GM19372 (cell line): Measurements from ENCODE around the gene RPH3AL.
"Not testable (repeated sequence)": the region's sequence is repeated elsewhere in the genome, so short reads cannot be mapped to it uniquely, and the experiment has no call there.

Experiments
- ATAC-seq: cut with Tn5 transposase; IDR thresholded peaks from one replicate; pipeline ENCODE4 v1.9.1; 2021; ENCODE audit warnings: mild to moderate bottlenecking, low read depth, moderate library complexity; ENCODE audit not compliant: unreplicated experiment

Gene RPH3AL

GRCh38 chr17:248337-249235 is 104.0 kb downstream of the RPH3AL start:
- no peak for ATAC-seq

- ATAC-seq: no peak
Measured at GRCh38 chr17:247767-248166, 104.8 kb downstream of the RPH3AL start.

GRCh38 chr17:246851-247421 is 105.7 kb downstream of the RPH3AL start:
- no peak for ATAC-seq

GRCh38 chr17:246226-246625 is 106.4 kb downstream of the RPH3AL start:
- ATAC-seq: no peak

GRCh38 chr17:245611-246010 is 107.0 kb downstream of the RPH3AL start:
- ATAC-seq: no peak

GRCh38 chr17:245020-245419 is 107.6 kb downstream of the RPH3AL start:
- ATAC-seq: no peak

GRCh38 chr17:243924-244323 is 108.7 kb downstream of the RPH3AL start:
- ATAC-seq: not testable (repeated sequence)

- no peak for ATAC-seq
Measured at GRCh38 chr17:238964-239259, 113.7 kb downstream of the RPH3AL start.

- no peak for ATAC-seq
Measured at GRCh38 chr17:238071-238963, 114.3 kb downstream of the RPH3AL start.

- no peak for ATAC-seq
Measured at GRCh38 chr17:237406-237955, 115.1 kb downstream of the RPH3AL start.

- ATAC-seq: no peak
Measured at GRCh38 chr17:236641-237405, 115.8 kb downstream of the RPH3AL start.

GRCh38 chr17:235831-236640 is 116.6 kb downstream of the RPH3AL start:
- no peak for ATAC-seq

GRCh38 chr17:234994-235830 is 117.4 kb downstream of the RPH3AL start:
- ATAC-seq: not testable (repeated sequence)

GRCh38 chr17:234163-234993 is 118.2 kb downstream of the RPH3AL start:
- not testable (repeated sequence) for ATAC-seq

- ATAC-seq: no peak
Measured at GRCh38 chr17:233473-233941, 119.1 kb downstream of the RPH3AL start.

GRCh38 chr17:231966-232807 is 120.4 kb downstream of the RPH3AL start:
- no peak for ATAC-seq
